Activated naive CD4-positive, alpha-beta T cell treated with anti-CD3 and anti-CD28 coated beads for 36 hours (primary cell): ENCODE results near the gene DENND1A. TPM values are rescaled to one million over a fixed set of nuclear protein-coding genes. Genes with fewer than 3 reads are reported as not detected.

ENCODE experiments used
- CTCF ChIA-PET: fragments of 350-600 bp; sonication (Branson Sonifier 250); formaldehyde crosslinking; loops from one replicate; lab custom pipeline; 2021; ENCODE audit warnings: antibody characterized with exemption; lab: Charles Lee
- DNase-seq: peaks from one replicate; pipeline ENCODE4 v3.0.0-alpha.2; 2020
- H3K27ac Mint-ChIP-seq: one replicate; pipeline ENCODE4 v1.8.0; 2021; ENCODE audit warnings: mild to moderate bottlenecking, mixed read lengths
- H3K27me3 Mint-ChIP-seq: one replicate; pipeline ENCODE4 v1.8.0; 2021; ENCODE audit warnings: low read depth, mixed read lengths
- H3K36me3 Mint-ChIP-seq: one replicate; pipeline ENCODE4 v1.8.0; 2021; ENCODE audit warnings: low read depth, mixed read lengths
- H3K4me1 Mint-ChIP-seq: one replicate; pipeline ENCODE4 v1.8.0; 2021; ENCODE audit warnings: low read depth, mixed read lengths
- H3K4me3 Mint-ChIP-seq: one replicate; pipeline ENCODE4 v1.8.0; 2021; ENCODE audit warnings: mild to moderate bottlenecking, moderate library complexity, mixed read lengths
- H3K9me3 Mint-ChIP-seq: one replicate; pipeline ENCODE4 v1.8.0; 2021; ENCODE audit warnings: mixed read lengths
- intact Hi-C: fragments of 100-400 bp; cut with micrococcal nuclease; formaldehyde crosslinking; loops from one replicate; pipeline ENCODE4 v1.15.1; 2023
- total RNA-seq, 2 experiments: library from RNA; stranded (reverse); gene quantifications; one replicate each; pipeline ENCODE4 v1.2.3, GENCODE V29; 2021

Gene DENND1A
- total RNA-seq, 2 experiments from 2014 or later = 28.4 to 29.6 TPM

DNA sequence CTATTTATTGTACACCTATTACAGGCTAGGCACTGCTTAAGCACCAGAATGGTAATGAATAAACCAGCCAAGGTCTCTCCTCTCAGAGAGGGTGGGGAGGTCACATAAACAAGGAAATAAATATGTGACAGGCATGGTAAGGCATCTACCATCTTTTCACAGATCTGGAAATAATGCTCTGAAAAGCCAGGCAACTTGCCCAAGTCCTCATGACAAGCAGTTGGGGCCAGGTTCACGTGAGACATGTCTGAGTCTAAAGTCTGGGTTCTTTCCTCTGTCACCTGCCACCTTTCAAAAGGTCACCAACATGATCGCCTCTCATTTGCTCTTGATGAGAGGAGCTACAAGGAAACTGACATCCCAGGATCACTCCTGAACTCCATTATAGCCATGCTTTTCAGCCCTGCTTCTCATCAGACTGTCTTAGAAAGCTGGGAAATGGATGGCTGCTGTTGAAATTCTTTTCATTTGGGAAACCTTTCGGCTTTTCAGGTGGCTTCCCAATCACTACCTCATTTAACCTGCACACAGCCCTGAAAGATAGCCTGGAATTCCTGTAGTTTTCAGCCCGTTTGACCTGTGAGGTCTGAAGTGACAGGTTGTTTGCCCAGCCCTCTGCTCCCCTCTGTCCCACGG is 450.8 kb downstream of the DENND1A start:
- Mint-ChIP-seq H3K4me1 (no peaks in the 10 kb centered on the region), H3K27ac (no peak overlapping the region), H3K4me3 (no peak overlapping the region), H3K27me3 (no peaks in the 10 kb centered on the region), H3K9me3 (no peaks in the 10 kb centered on the region), H3K36me3 (peaks cover 1% of the 10 kb centered on the region)
- intact Hi-C loops = no loop called here
- no peak for DNase-seq
- CTCF ChIA-PET = no interaction called here

DNA sequence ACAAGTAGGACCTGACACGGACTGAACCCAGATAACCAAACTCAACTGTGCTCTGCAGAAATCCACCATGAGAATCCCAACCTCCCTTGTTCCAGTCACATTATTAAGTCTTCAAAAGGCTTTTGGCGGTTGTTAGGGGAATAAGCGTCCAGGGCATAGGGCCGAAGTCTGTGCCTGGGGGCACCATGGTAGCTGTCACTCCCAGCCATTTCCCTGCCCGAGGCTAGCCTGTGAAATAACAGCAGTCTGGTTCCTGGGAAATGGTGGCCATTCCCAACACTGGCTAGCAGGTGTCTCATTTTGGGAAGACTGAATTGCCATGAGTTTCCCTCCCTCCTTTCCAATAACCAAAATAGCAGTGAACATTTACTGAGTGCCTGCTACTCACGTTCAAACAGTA is 451.8 kb downstream of the DENND1A start:
- Mint-ChIP-seq H3K4me1 (no peaks in the 10 kb centered on the region), H3K9me3 (no peaks in the 10 kb centered on the region), H3K36me3 (peaks cover 1% of the 10 kb centered on the region), H3K27ac (no peak overlapping the region), H3K27me3 (no peaks in the 10 kb centered on the region), H3K4me3 (no peak overlapping the region)
- DNase-seq = no peak
- intact Hi-C loops = no loop called here
- CTCF ChIA-PET = no interaction called here

DNA sequence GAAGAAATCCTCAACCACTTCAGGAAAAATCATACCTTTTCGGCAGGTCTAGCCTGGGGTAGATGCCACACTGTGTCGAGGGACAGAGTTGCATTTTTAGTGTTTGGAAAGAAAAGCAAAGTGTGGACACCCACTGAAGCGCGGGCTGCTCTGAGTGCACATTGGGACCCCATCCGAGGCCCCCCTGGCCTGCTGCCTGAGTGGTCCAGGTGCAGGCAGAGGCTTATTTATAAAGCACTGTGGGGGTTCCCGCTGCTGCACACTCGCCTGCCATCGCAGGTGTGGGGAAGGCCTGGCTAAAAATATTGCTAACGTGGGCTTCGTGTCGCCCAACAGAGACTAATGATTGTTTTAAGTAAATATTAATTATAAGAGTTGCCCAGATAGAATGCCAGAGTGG is 454.5 kb downstream of the DENND1A start:
- no peaks in the 10 kb centered on the region for H3K27me3 Mint-ChIP-seq
- no peaks in the 10 kb centered on the region for H3K4me1 Mint-ChIP-seq
- no peaks in the 10 kb centered on the region for H3K9me3 Mint-ChIP-seq
- no peaks in the 10 kb centered on the region for H3K36me3 Mint-ChIP-seq
- H3K4me3 Mint-ChIP-seq = no peak overlapping the region
- no peak for DNase-seq
- no peak overlapping the region for H3K27ac Mint-ChIP-seq
- intact Hi-C loops = no loop called here
- CTCF ChIA-PET = interaction anchor here (0.7 to 1.3 kb wide), 2 partner anchors 14 to 38 kb away, joined by 3 read pairs; no protein-coding TSS in a partner anchor

DNA sequence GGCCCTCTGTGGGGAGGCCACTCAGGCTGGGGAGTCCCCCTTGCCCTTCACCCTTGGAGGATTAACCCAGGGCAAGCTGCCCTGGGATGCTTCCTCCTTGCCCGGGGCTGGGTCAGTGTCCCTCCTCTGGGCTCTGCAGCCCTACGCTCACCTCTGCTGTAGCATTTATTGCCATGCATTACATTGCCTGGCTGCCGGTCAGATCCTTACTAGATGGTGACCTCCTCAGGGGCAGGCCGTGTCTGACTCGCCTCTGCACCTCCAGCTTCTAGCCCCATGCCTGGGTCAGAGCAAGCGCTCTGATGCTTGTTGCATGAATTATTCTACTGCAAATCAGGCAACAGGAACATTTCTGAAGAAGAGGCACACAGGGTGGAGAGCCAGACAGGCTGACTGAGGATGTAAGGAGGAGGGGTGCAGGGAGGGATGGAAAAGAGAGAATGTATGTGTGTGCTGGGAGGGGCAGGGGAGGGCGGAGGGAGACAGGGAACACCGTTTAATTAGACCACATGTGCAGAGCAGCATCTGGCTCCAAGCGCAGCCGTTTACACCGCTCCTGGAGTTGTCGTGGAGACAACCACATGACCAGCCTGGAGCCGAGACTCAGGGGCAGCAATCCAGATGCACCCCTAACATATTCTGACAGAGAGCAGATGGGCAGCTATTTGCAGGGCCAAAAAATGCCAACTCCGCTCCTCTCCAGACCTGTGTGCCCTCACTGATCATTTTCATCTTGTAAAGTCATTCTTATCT is 456.9 kb downstream of the DENND1A start:
- DNase-seq = no peak
- H3K27ac Mint-ChIP-seq = no peak overlapping the region
- H3K9me3 Mint-ChIP-seq = no peaks in the 10 kb centered on the region
- no peaks in the 10 kb centered on the region for H3K27me3 Mint-ChIP-seq
- H3K4me1 Mint-ChIP-seq = no peaks in the 10 kb centered on the region
- H3K36me3 Mint-ChIP-seq = no peaks in the 10 kb centered on the region
- intact Hi-C loops = no loop called here
- CTCF ChIA-PET = no interaction called here
- no peak overlapping the region for H3K4me3 Mint-ChIP-seq

DNA sequence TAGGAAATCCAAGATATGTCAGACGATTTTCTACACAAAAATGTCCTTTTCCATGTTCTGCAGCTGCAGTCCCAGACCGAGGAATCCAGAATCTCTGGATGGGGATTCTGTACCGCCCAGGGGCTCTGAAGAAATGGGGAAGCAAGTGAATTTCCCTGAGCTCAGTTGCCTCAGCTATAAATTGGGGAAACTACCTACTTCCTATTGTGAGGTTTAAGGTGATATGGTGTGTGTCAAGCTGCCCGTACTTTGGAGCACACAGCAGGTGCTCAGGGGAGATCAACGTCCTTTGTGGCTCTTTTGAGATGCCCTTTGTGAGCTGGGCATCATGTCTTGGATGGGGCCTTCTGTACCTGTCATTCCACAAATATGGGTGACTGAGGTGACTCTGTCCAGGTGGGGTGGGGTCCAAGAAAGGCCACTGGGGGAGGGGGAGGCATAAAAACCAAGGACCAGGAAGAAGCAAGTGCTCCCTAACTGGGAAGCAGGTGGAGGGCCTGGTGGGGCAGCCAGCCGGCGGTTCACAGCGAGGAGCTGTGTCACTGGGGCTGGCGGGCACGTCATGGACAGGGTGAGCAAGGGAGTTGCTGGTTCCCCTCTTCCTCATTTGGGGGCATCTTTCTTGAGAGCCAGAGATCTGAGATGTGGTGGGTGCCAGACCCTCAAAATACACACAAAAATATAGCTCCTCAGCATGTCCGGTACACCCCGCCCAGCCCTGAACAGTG is 457.9 kb downstream of the DENND1A start:
- no peaks in the 10 kb centered on the region for H3K27me3 Mint-ChIP-seq
- no peak for DNase-seq
- H3K36me3 Mint-ChIP-seq = no peaks in the 10 kb centered on the region
- no peaks in the 10 kb centered on the region for H3K9me3 Mint-ChIP-seq
- CTCF ChIA-PET = no interaction called here
- intact Hi-C loops = no loop called here
- H3K4me1 Mint-ChIP-seq = no peaks in the 10 kb centered on the region
- H3K4me3 Mint-ChIP-seq = no peak overlapping the region
- no peak overlapping the region for H3K27ac Mint-ChIP-seq

DNA sequence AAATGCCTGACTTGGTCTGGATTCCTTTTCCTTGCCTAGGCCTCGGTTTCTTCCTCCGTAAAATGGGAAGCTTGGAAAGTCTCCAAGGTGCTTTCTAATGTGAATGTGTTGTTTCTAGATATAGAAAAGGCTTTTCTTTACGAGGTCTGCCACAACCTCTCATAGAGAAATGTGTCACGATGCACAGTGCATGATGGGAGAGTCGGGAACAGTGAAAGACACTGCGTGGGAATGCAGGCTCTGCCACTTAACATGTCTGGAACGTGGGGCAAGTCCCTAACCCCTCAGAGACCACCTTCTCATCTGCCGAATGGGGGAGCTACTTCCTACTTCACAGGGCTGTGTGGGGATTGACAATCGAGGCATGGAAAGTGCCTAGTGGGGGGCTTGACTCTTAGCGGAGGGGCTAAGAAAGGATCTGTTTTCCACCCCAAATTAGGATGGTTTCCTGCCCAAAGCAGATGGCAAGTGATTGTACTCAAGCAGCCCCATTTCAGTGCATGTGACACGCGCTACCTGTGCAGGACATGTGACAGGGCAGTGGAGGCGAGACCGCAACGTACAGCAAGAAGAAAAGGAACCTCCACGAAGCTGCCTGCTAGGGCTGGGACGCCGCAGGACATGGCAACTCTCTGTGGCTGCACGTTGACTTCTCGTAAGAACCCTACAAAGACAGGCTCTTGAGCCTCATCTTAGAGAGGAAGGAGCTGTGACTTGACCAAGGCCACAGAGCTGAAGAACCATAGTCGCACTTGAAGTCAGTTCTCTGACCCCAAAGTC is 458.7 kb downstream of the DENND1A start:
- H3K36me3 Mint-ChIP-seq = no peaks in the 10 kb centered on the region
- no peak overlapping the region for H3K4me3 Mint-ChIP-seq
- H3K4me1 Mint-ChIP-seq = no peaks in the 10 kb centered on the region
- CTCF ChIA-PET = no interaction called here
- intact Hi-C loops = no loop called here
- H3K9me3 Mint-ChIP-seq = no peaks in the 10 kb centered on the region
- H3K27ac Mint-ChIP-seq = no peak overlapping the region
- H3K27me3 Mint-ChIP-seq = no peaks in the 10 kb centered on the region
- no peak for DNase-seq

DNA sequence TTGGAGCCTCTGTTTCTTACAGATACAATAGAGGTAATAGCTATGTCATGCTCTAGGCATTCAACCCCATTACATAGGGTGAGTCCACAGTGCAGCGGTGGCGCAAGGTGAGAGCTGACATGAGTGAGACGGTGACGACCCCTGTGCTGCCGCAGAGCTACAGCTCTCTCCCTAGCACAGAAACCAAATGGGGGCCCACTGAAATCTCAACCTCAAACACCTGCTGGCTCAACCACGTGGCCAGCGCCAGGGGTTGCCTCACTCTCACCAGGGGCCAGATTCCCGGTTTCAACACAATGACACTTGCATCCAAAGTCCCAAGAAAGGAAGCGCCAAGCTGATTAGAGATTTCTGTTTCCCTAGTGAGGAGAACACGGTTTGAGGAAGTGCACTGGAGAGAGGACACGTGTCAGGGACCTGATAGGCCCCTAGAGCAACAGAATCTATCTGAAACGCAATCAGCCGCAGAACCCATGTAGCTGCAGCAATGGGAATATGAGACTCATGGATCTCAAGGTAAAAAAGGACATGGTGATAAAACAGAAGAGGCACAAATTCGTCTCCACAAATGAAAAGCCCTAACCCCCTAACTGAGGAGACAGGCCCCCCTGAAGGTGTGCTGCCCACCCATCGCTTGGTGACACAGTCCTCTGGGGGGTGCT is 459.7 kb downstream of the DENND1A start:
- H3K36me3 Mint-ChIP-seq = no peaks in the 10 kb centered on the region
- H3K27ac Mint-ChIP-seq = no peak overlapping the region
- H3K4me3 Mint-ChIP-seq = no peak overlapping the region
- no peak for DNase-seq
- intact Hi-C loops = no loop called here
- no peaks in the 10 kb centered on the region for H3K9me3 Mint-ChIP-seq
- no peaks in the 10 kb centered on the region for H3K27me3 Mint-ChIP-seq
- H3K4me1 Mint-ChIP-seq = no peaks in the 10 kb centered on the region
- CTCF ChIA-PET = no interaction called here

DNA sequence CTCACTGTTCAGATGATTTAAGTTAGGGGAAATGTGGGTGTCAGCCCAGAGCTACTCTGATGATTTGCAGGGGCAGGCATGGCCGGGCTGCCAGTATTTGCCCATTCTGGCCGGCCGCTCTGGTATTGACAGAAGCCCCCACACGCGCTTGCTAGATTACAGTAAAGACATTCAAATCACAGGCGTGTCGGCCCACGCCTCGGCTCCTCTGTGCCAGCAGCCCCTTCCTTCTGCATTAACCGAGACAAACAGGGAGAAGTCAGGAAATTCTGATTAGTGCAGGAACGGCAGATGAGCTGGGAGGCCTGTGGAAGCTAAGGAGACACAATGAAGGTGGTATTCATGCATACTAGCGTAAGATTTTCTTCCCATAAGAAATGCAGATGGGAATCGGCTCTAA is 460.6 kb downstream of the DENND1A start:
- DNase-seq = no peak
- Mint-ChIP-seq H3K27ac (no peak overlapping the region), H3K4me1 (no peaks in the 10 kb centered on the region), H3K36me3 (no peaks in the 10 kb centered on the region), H3K9me3 (no peaks in the 10 kb centered on the region), H3K4me3 (no peak overlapping the region), H3K27me3 (no peaks in the 10 kb centered on the region)
- intact Hi-C loops = no loop called here
- CTCF ChIA-PET = no interaction called here

DNA sequence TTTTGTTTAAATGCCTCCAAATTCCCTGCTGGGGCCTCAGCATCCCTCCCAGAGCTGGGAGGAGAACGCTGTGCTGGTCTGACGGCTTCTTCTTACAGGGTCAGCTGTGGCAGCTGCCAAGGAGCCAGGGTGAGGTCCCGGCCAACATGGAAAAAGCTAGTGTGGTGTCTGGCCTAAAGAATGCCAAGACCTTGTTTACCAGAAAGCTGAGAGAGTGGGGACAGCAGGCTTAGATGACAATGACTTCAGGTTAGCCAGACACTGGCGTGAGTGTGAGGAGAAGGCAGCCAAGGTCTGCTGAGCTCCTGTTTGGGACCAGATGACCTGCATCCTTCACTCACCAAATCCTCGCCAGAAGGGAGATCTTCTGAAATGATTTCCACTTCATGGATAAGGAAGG is 461.4 kb downstream of the DENND1A start:
- no peaks in the 10 kb centered on the region for H3K9me3 Mint-ChIP-seq
- no peak overlapping the region for H3K4me3 Mint-ChIP-seq
- no peak overlapping the region for H3K27ac Mint-ChIP-seq
- CTCF ChIA-PET = no interaction called here
- DNase-seq = no peak
- H3K4me1 Mint-ChIP-seq = no peaks in the 10 kb centered on the region
- H3K36me3 Mint-ChIP-seq = no peaks in the 10 kb centered on the region
- H3K27me3 Mint-ChIP-seq = no peaks in the 10 kb centered on the region
- intact Hi-C loops = no loop called here

DNA sequence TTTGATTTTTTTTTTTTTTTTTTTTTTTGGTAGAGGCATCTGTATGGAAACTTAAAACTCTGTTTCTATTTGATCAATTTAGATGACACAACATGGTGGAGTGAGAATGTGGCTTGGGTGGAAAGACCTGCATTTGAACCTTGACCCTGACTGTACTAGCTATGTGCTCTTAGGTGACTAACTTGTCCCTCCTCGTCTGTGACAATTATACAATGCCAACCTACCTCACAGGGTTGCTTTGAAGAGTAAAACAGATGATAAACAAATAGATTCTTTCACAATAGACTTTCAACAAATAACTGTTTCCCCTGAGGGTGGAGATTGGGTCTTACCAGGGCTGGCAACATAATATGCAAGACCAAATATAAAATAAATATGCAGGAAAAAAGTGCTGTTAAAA is 464.6 kb downstream of the DENND1A start:
- Mint-ChIP-seq H3K36me3 (no peaks in the 10 kb centered on the region), H3K27ac (no peak overlapping the region), H3K27me3 (no peaks in the 10 kb centered on the region), H3K4me1 (no peaks in the 10 kb centered on the region), H3K4me3 (no peak overlapping the region), H3K9me3 (no peaks in the 10 kb centered on the region)
- DNase-seq = no peak
- intact Hi-C loops = no loop called here
- CTCF ChIA-PET = interaction anchor here (0.7 to 0.8 kb wide), 2 partner anchors 11 to 116 kb away, joined by 3 read pairs; no protein-coding TSS in a partner anchor

DNA sequence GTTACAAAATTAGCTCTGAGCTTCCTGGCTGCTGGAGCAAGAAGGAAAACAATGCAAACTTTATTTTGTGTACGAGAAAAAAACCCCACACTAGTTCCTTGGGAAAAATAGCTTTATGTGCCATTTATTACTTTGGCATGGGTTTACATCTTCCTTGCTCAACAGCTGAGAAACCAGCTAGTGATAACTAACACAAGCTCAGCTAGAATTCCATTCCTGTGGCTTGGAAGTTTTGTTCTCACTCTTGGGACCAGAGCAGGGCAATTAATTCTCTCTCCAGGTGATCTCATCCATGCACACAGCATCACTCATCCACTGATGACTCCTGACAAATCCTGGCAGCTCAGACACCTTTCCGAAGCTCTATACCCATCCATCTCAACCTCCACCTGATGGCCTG is 469.8 kb downstream of the DENND1A start:
- CTCF ChIA-PET = no interaction called here
- H3K36me3 Mint-ChIP-seq = no peaks in the 10 kb centered on the region
- H3K4me1 Mint-ChIP-seq = no peaks in the 10 kb centered on the region
- H3K9me3 Mint-ChIP-seq = no peaks in the 10 kb centered on the region
- DNase-seq = no peak
- H3K27me3 Mint-ChIP-seq = no peaks in the 10 kb centered on the region
- intact Hi-C loops = no loop called here
- H3K27ac Mint-ChIP-seq = no peak overlapping the region
- no peak overlapping the region for H3K4me3 Mint-ChIP-seq

DNA sequence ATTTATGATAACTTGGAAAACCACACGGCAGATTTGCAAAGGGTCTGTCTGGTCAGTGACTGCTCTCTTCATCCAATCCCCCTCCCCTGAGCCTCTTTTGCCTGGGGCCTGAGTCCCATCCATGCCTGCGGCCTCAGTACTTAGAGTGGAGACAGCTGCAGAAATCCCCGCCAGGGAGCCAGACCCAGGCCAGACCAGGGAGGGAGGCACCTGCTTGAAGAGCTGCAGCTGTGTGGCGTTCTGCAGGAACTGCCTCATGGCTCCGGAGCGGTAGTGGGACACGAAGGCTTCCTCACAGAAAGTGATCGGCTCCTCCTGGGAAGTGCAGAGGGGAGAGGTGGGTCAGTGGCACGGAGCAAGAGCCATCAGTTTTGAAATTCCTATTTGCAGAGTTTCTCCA is 472.3 kb downstream of the DENND1A start:
- peaks cover 3% of the 10 kb centered on the region for H3K36me3 Mint-ChIP-seq
- H3K4me1 Mint-ChIP-seq = no peaks in the 10 kb centered on the region
- intact Hi-C loops = no loop called here

More for the DNA sequence above, 472.3 kb downstream of the DENND1A start:
- Mint-ChIP-seq H3K27me3 (no peaks in the 10 kb centered on the region), H3K27ac (no peak overlapping the region), H3K9me3 (no peaks in the 10 kb centered on the region), H3K4me3 (no peak overlapping the region)
- no peak for DNase-seq
- CTCF ChIA-PET = no interaction called here
